NCI-H82 (cell line): Measurements from ENCODE around the gene INPP5J.
"Not testable (repeated sequence)": the region's sequence is repeated elsewhere in the genome, so short reads cannot be mapped to it uniquely, and the experiment has no call there.

Experiments used
- DNase-seq: peaks from one replicate; lab custom pipeline; 2025; lab: John Stamatoyannopoulos, UW

Gene INPP5J

GRCh38 chr22:31148488-31148887 lies 25.7 kb downstream of the INPP5J start:
- DNase-seq: no peak

- peak; percentile 82 for DNase-seq
These were observed 26.3 kb downstream of the INPP5J start for GRCh38 chr22:31148953-31149627.

- peak; percentile 3 for DNase-seq
These were observed 27.8 kb downstream of the INPP5J start for GRCh38 chr22:31150615-31151014.

- DNase-seq: no peak
These were observed 29.1 kb downstream of the INPP5J start for GRCh38 chr22:31151872-31152271.

- DNase-seq: no peak
These were observed 30.6 kb downstream of the INPP5J start for GRCh38 chr22:31153357-31153756.

GRCh38 chr22:31154975-31155374 lies 32.2 kb downstream of the INPP5J start:
- DNase-seq: no peak

GRCh38 chr22:31155422-31155821 lies 32.7 kb downstream of the INPP5J start:
- no peak for DNase-seq

- no peak for DNase-seq
These were observed 37.7 kb downstream of the INPP5J start for GRCh38 chr22:31160328-31160978.

GRCh38 chr22:31161386-31161785 lies 38.6 kb downstream of the INPP5J start:
- no peak for DNase-seq

GRCh38 chr22:31162015-31162765 lies 39.4 kb downstream of the INPP5J start:
- DNase-seq: no peak

GRCh38 chr22:31170971-31171370 lies 48.2 kb downstream of the INPP5J start:
- DNase-seq: no peak

- not testable (repeated sequence) for DNase-seq
These were observed 49.0 kb downstream of the INPP5J start for GRCh38 chr22:31171734-31172133.

- DNase-seq: no peak
These were observed 50.8 kb downstream of the INPP5J start for GRCh38 chr22:31173386-31174145.

GRCh38 chr22:31176923-31177322 lies 54.2 kb downstream of the INPP5J start:
- no peak for DNase-seq

GRCh38 chr22:31177420-31178162 lies 54.8 kb downstream of the INPP5J start:
- no peak for DNase-seq

GRCh38 chr22:31178859-31179258 lies 56.1 kb downstream of the INPP5J start:
- no peak for DNase-seq

GRCh38 chr22:31179345-31179744 lies 56.6 kb downstream of the INPP5J start:
- no peak for DNase-seq

GRCh38 chr22:31184015-31184414 lies 61.2 kb downstream of the INPP5J start:
- DNase-seq: no peak
